Natural killer cell (primary cell): ENCODE data around the gene XCR1. TPM values are rescaled to one million over a fixed set of nuclear protein-coding genes. Genes with fewer than 3 reads are reported as not detected.

Source experiments
- ATAC-seq, 3 donors: fragments of 150-1000 bp in 2 of 3; fragments of 200-7000 bp in 1 of 3; cut with Tn5 transposase; 1 replicate in 1 of 3; 2 replicates in 2 of 3; pipeline ENCODE4 v1.10.0; 2021; ENCODE audit warnings: mild to moderate bottlenecking in 2 of 3, moderate library complexity in 2 of 3
- DNase-seq, 2 donors: peaks; one replicate each; pipeline versions ENCODE4 v3.0.0 to v3.0.0-alpha.2; 2013 to 2021; ENCODE audit warnings: mixed read lengths in 1 of 2
- H3K27ac ChIP-seq: one replicate; pipeline ENCODE4 v1.5.1; 2013; ENCODE audit warnings: mild to moderate bottlenecking, low read length
- H3K27me3 ChIP-seq: one replicate; pipeline ENCODE4 v1.6.1; 2013; ENCODE audit warnings: low read length; ENCODE audit not compliant: control insufficient read depth, insufficient read depth
- H3K36me3 ChIP-seq: one replicate; pipeline ENCODE4 v1.6.1; 2013; ENCODE audit warnings: low read length; ENCODE audit not compliant: control insufficient read depth, insufficient read depth
- H3K4me1 ChIP-seq: one replicate; pipeline ENCODE4 v1.6.1; 2013; ENCODE audit warnings: low read length; ENCODE audit not compliant: control insufficient read depth, insufficient read depth
- H3K4me3 ChIP-seq: one replicate; pipeline ENCODE4 v1.5.1; 2013; ENCODE audit warnings: low read length
- H3K9me3 ChIP-seq: one replicate; pipeline ENCODE4 v1.6.1; 2013; ENCODE audit warnings: low read length; ENCODE audit not compliant: control insufficient read depth, insufficient read depth
- H3K27ac Mint-ChIP-seq, 2 donors: one replicate each; pipeline ENCODE4 v1.8.0; 2022; ENCODE audit warnings: mild to moderate bottlenecking in 2 of 2, mixed read lengths in 2 of 2, moderate library complexity in 1 of 2
- H3K27me3 Mint-ChIP-seq, 2 donors: one replicate each; pipeline ENCODE4 v1.8.0; 2022; ENCODE audit warnings: low read depth in 2 of 2, mixed read lengths in 2 of 2
- H3K36me3 Mint-ChIP-seq: one replicate; pipeline ENCODE4 v1.8.0; 2022; ENCODE audit warnings: mixed read lengths
- H3K4me1 Mint-ChIP-seq, 2 donors: one replicate each; pipeline ENCODE4 v1.8.0; 2022; ENCODE audit warnings: mixed read lengths in 2 of 2
- H3K4me3 Mint-ChIP-seq: one replicate; pipeline ENCODE4 v1.8.0; 2022; ENCODE audit warnings: mild to moderate bottlenecking, moderate library complexity, mixed read lengths
- H3K9me3 Mint-ChIP-seq, 2 donors: one replicate each; pipeline ENCODE4 v1.8.0; 2022; ENCODE audit warnings: mixed read lengths in 2 of 2
- WGBS: methylation state at CpG from one replicate; pipeline ENCODE4 v1.1.7; 2013; ENCODE audit warnings: missing lambda C conversion rate; ENCODE audit not compliant: insufficient coverage; 5-methylcytosine and 5-hydroxymethylcytosine counted together
- intact Hi-C: fragments of 100-400 bp; cut with micrococcal nuclease; formaldehyde crosslinking; loops from one replicate; pipeline ENCODE4 v1.14.2; 2022
- total RNA-seq, 4 donors: library from RNA; stranded (reverse); fragments of 120-200 nt in 1 of 4; gene quantifications; one replicate each; pipeline versions ENCODE4 v1.2.3 to v1.2.4, GENCODE V29; 2013 to 2022
- TF ChIP-seq, protein P1 (sequence below): fragments of 200-600 bp; IDR thresholded peaks from one replicate; pipeline ENCODE4 v1.8.0; 2022; ENCODE audit warnings: antibody characterized with exemption

The XCR1 gene
- total RNA-seq, 3 donors from 2014 or later (not counting 1 experiment from before 2014, with no cell fraction given) = 0.21 TPM; not detected in 2

- Histone ChIP-seq H3K27me3 (no peaks in the 10 kb centered on the region), H3K4me3 (no peak overlapping the region), H3K4me1 (no peaks in the 10 kb centered on the region), H3K36me3 (no peaks in the 10 kb centered on the region), H3K27ac (no peak overlapping the region), H3K9me3 (peaks cover 3% of the 10 kb centered on the region)
- ATAC-seq (no peak), DNase-seq (no peak)
- TF ChIP-seq, protein P1, sequence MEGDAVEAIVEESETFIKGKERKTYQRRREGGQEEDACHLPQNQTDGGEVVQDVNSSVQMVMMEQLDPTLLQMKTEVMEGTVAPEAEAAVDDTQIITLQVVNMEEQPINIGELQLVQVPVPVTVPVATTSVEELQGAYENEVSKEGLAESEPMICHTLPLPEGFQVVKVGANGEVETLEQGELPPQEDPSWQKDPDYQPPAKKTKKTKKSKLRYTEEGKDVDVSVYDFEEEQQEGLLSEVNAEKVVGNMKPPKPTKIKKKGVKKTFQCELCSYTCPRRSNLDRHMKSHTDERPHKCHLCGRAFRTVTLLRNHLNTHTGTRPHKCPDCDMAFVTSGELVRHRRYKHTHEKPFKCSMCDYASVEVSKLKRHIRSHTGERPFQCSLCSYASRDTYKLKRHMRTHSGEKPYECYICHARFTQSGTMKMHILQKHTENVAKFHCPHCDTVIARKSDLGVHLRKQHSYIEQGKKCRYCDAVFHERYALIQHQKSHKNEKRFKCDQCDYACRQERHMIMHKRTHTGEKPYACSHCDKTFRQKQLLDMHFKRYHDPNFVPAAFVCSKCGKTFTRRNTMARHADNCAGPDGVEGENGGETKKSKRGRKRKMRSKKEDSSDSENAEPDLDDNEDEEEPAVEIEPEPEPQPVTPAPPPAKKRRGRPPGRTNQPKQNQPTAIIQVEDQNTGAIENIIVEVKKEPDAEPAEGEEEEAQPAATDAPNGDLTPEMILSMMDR = no peak
- 83% methylated on average over 1 of the region's 1 CpG for WGBS
- H3K9me3 Mint-ChIP-seq = peaks cover 0 to 3% of the 10 kb centered on the region in 2 donors
- H3K36me3 Mint-ChIP-seq = no peaks in the 10 kb centered on the region
- H3K27me3 Mint-ChIP-seq = peaks cover 22 to 43% of the 10 kb centered on the region in 2 donors
- intact Hi-C loops = no loop called here
- peaks cover 0 to 6% of the 10 kb centered on the region in 2 donors for H3K4me1 Mint-ChIP-seq
- H3K27ac Mint-ChIP-seq = no peak overlapping the region
- no peak overlapping the region for H3K4me3 Mint-ChIP-seq
Observed at GRCh38 chr3:46025139-46025538, 2.1 kb downstream of the XCR1 start.

- 75% methylated on average over 3 of the region's 3 CpGs for WGBS
- intact Hi-C loops = no loop called here
- peaks cover 0 to 6% of the 10 kb centered on the region in 2 donors for H3K4me1 Mint-ChIP-seq
- Histone ChIP-seq H3K27ac (no peak overlapping the region), H3K4me3 (no peak overlapping the region), H3K9me3 (peaks cover 3% of the 10 kb centered on the region), H3K36me3 (no peaks in the 10 kb centered on the region), H3K27me3 (no peaks in the 10 kb centered on the region), H3K4me1 (no peaks in the 10 kb centered on the region)
- no peak overlapping the region for H3K27ac Mint-ChIP-seq
- H3K9me3 Mint-ChIP-seq = peaks cover 0 to 3% of the 10 kb centered on the region in 2 donors
- no peak for ATAC-seq
- TF ChIP-seq, protein P1 = no peak
- H3K4me3 Mint-ChIP-seq = no peak overlapping the region
- peaks cover 27 to 53% of the 10 kb centered on the region in 2 donors for H3K27me3 Mint-ChIP-seq
- no peaks in the 10 kb centered on the region for H3K36me3 Mint-ChIP-seq
- DNase-seq = no peak
Observed at GRCh38 chr3:46024131-46024530, 3.2 kb downstream of the XCR1 start.

GRCh38 chr3:46022909-46023785, 4.1 kb downstream of the XCR1 start:
- no peak overlapping the region for H3K4me3 ChIP-seq
- Mint-ChIP-seq H3K4me3 (no peak overlapping the region), H3K27ac (no peak overlapping the region), H3K36me3 (no peaks in the 10 kb centered on the region), H3K27me3 (peaks cover 30 to 63% of the 10 kb centered on the region in 2 donors), H3K4me1 (peaks cover 0 to 10% of the 10 kb centered on the region in 2 donors), H3K9me3 (peaks cover 0 to 3% of the 10 kb centered on the region in 2 donors)
- no peak for DNase-seq
- H3K27me3 ChIP-seq = no peaks in the 10 kb centered on the region
- no peak overlapping the region for H3K27ac ChIP-seq
- H3K4me1 ChIP-seq = peaks cover 4% of the 10 kb centered on the region
- intact Hi-C loops = no loop called here
- TF ChIP-seq, protein P1 = no peak
- peaks cover 3% of the 10 kb centered on the region for H3K9me3 ChIP-seq
- ATAC-seq = no peak
- no peaks in the 10 kb centered on the region for H3K36me3 ChIP-seq
- 97% methylated on average over 33 of the region's 34 CpGs for WGBS
